Breast epithelium (tissue), 4 donors: ENCODE data around the gene GPR143. TPM values are rescaled to one million over a fixed set of nuclear protein-coding genes. Genes with fewer than 3 reads are reported as not detected.

Source experiments
- DNase-seq, 2 donors: peaks; one replicate each; pipeline ENCODE4 v3.0.0-alpha.2; 2019; ENCODE audit warnings: low spot score in 2 of 2
- H3K27ac ChIP-seq, 2 donors: fragments of 200-600 bp; sonication (generic) in 1 of 2; one replicate each; pipeline ENCODE4 v1.5.1; 2016 to 2019; ENCODE audit warnings: mild to moderate bottlenecking in 1 of 2
- H3K27me3 ChIP-seq, 2 donors: fragments of 200-600 bp; sonication (generic) in 1 of 2; one replicate each; pipeline versions ENCODE4 v1.5.1 to v1.6.0; 2017 to 2019; ENCODE audit warnings: control low read depth in 1 of 2, mild to moderate bottlenecking in 1 of 2
- H3K36me3 ChIP-seq: fragments of 200-600 bp; one replicate; pipeline ENCODE4 v1.5.1; 2019
- H3K4me1 ChIP-seq, 2 donors: fragments of 200-600 bp; sonication (generic); one replicate each; pipeline ENCODE4 v1.5.1; 2016 to 2019; ENCODE audit warnings: control low read depth in 1 of 2
- H3K4me3 ChIP-seq, 3 donors: fragments of 200-600 bp; sonication (generic); 1 replicate in 2 of 3; 2 replicates in 1 of 3; pipeline ENCODE4 v1.5.1; 2016 to 2019; ENCODE audit warnings: mild to moderate bottlenecking in 3 of 3, moderate library complexity in 2 of 3
- H3K9me3 ChIP-seq, 2 donors: fragments of 200-600 bp; sonication (generic) in 1 of 2; one replicate each; pipeline ENCODE4 v1.5.1; 2016 to 2019; ENCODE audit warnings: control low read depth in 1 of 2
- POLR2A ChIP-seq: fragments of 450-650 bp; IDR thresholded peaks from one replicate; pipeline ENCODE4 v1.6.1; 2016; ENCODE audit warnings: antibody characterized with exemption, mild to moderate bottlenecking, moderate library complexity
- POLR2AphosphoS5 ChIP-seq, 3 donors: sonication (generic); formaldehyde crosslinking; IDR thresholded peaks; one replicate each; pipeline ENCODE4 v1.6.1; 2017; ENCODE audit warnings: antibody characterized with exemption in 3 of 3
- intact Hi-C: fragments of 100-400 bp; cut with DNase I; formaldehyde crosslinking; loops from one replicate; pipeline ENCODE4 v1.15.1; 2023; ENCODE audit warnings: low total_unique reads
- total RNA-seq, 3 donors: library from RNA; depleted of rRNA; stranded (reverse); fragments of >200 nt; gene quantifications; one replicate each; pipeline ENCODE4 v1.1.0, GENCODE V29; 2016
- TF ChIP-seq, protein P1 (sequence below), 3 donors: fragments of 450-650 bp; IDR thresholded peaks; one replicate each; pipeline ENCODE4 v1.5.1; 2016 to 2017; ENCODE audit warnings: antibody characterized with exemption in 3 of 3, mild to moderate bottlenecking in 3 of 3, moderate library complexity in 3 of 3

Gene GPR143
- total RNA-seq, 3 donors from 2014 or later = 3.4 to 3.6 TPM; not detected in 1

- H3K9me3 ChIP-seq = no peaks in the 10 kb centered on the region
- no peaks in the 10 kb centered on the region for H3K4me1 ChIP-seq
- no peaks in the 10 kb centered on the region for H3K36me3 ChIP-seq
- no peak overlapping the region for H3K27ac ChIP-seq
- peaks cover 0 to 36% of the 10 kb centered on the region in 2 donors for H3K27me3 ChIP-seq
- DNase-seq = no peak
- intact Hi-C loops = no loop called here
- no peak for TF ChIP-seq POLR2AphosphoS5 (IDR thresholded peaks at IDR 0.05)
- TF ChIP-seq, protein P1, sequence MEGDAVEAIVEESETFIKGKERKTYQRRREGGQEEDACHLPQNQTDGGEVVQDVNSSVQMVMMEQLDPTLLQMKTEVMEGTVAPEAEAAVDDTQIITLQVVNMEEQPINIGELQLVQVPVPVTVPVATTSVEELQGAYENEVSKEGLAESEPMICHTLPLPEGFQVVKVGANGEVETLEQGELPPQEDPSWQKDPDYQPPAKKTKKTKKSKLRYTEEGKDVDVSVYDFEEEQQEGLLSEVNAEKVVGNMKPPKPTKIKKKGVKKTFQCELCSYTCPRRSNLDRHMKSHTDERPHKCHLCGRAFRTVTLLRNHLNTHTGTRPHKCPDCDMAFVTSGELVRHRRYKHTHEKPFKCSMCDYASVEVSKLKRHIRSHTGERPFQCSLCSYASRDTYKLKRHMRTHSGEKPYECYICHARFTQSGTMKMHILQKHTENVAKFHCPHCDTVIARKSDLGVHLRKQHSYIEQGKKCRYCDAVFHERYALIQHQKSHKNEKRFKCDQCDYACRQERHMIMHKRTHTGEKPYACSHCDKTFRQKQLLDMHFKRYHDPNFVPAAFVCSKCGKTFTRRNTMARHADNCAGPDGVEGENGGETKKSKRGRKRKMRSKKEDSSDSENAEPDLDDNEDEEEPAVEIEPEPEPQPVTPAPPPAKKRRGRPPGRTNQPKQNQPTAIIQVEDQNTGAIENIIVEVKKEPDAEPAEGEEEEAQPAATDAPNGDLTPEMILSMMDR (IDR thresholded peaks at IDR 0.05) = no peak
- no peak for TF ChIP-seq POLR2A
- H3K4me3 ChIP-seq = no peak overlapping the region
These were observed 23.3 kb upstream of the GPR143 start for GRCh38 chrX:9788911-9789310.

GRCh38 chrX:9786798-9787635 is 21.4 kb upstream of the GPR143 start:
- Histone ChIP-seq H3K9me3 (no peaks in the 10 kb centered on the region), H3K36me3 (no peaks in the 10 kb centered on the region), H3K4me3 (peak overlapping the region; percentile 31 to 75 (median 66)), H3K27me3 (peaks cover 0 to 44% of the 10 kb centered on the region in 2 donors), H3K4me1 (no peaks in the 10 kb centered on the region), H3K27ac (peak overlapping the region; percentile 33 to 42)
- no peak for DNase-seq
- no peak for TF ChIP-seq POLR2A
- TF ChIP-seq, protein P1 (IDR thresholded peaks at IDR 0.05) = no peak
- no peak for TF ChIP-seq POLR2AphosphoS5 (IDR thresholded peaks at IDR 0.05)
- intact Hi-C loops = no loop called here

DNA sequence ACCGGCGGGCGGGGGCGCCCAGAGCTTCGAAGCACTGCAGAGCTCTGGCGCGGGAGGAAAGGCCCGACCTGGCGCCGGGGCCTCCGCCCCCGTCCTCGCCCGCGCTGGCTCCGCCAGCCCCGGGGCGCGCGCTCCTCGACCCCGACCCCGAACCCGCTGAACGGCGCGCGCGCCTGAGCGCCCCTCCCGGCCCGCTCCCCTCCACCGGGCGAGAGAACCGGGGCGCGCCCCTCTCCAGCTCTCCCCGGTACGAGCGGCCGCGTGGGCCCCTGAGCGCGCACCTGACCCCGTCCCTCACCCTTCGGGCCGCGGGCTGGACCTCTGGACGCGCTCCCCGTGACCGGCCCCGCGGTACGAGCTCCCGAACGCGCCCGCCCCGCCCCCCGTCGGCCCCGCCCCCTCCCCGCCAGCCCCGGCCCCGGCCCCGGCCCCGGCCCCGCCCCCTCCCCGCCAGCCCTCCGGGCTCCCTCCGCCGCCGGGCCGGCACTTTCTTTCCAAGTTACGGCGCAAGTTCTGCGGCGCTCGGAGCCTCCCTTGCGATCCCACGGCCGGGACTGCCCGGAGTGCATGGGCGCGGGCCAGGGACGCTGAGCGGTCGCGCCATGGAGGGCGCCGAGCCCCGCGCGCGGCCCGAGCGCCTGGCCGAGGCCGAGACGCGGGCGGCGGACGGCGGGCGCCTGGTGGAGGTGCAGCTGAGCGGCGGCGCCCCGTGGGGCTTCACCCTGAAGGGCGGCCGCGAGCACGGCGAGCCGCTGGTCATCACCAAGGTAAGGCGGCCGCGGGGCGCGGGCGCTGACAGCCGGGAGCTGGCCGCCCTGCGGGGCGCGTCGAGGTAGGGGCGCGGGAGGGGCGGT is 20.5 kb upstream of the GPR143 start, which contains the start of gene SHROOM2:
SHROOM2 (plus strand) TSS at position 486 of the 854 bp plus-strand sequence; CDS start at position 603, 117 bp downstream.
- intact Hi-C loops = no loop called here
- TF ChIP-seq, protein P1 (IDR thresholded peaks at IDR 0.05) = no peak
- no peak for TF ChIP-seq POLR2A
- TF ChIP-seq POLR2AphosphoS5 (IDR thresholded peaks at IDR 0.05) = no peak
- H3K27ac ChIP-seq = peak within 1 kb of the TSS; percentile 33 to 42

DNA sequence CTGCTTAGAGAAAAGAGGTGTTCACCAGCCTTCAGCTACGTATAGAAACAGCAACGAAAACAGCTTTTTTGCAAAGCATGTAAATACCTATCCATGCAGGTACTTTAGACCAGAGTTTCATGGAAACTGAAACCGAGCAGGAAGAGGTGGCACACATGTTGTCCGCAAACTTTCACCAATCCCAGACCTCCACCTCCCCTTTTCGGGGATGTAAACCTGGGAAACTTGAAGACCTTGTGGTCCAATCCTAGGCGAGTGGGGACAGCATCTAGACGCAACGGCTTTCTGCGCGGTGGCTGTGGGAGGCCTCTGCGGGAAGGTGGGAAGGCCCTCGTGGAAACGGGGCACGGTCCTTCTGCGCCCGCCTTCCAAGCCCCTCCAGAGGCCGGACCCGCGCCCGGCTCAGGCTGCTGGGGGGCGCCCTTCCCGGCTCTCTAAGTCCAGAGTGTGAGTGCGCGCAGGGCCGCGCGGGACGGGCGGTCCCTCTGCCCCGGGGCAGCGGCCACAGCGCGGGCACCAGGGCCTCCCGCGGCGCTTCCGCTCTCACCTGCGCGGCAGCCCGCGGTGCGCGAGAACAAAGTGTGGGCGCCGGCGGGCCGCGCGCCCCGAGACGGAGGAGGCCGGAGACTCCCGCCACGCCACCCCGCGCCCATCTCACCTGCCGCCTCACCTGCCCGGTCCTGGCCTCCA is 19.8 kb upstream of the GPR143 start:
- TF ChIP-seq POLR2AphosphoS5 (IDR thresholded peaks at IDR 0.05) = no peak
- TF ChIP-seq, protein P1 (IDR thresholded peaks at IDR 0.05) = no peak
- no peak for TF ChIP-seq POLR2A
- DNase-seq = no peak
- intact Hi-C loops = no loop called here

More for the DNA sequence above, 20.5 kb upstream of the GPR143 start, which contains the start of gene SHROOM2:
- no peak for DNase-seq
- peak within 1 kb of the TSS; percentile 31 to 75 (median 66) for H3K4me3 ChIP-seq
- H3K27me3 ChIP-seq = peaks cover 0 to 44% of the 10 kb centered on the region in 2 donors
- no peaks in the 10 kb centered on the region for H3K9me3 ChIP-seq
- no peaks in the 10 kb centered on the region for H3K36me3 ChIP-seq
- no peaks in the 10 kb centered on the region for H3K4me1 ChIP-seq

More for the DNA sequence above, 19.8 kb upstream of the GPR143 start:
- no peaks in the 10 kb centered on the region for H3K4me1 ChIP-seq
- H3K36me3 ChIP-seq = no peaks in the 10 kb centered on the region
- H3K27ac ChIP-seq = peak overlapping the region in 1 of 2 donors; percentile 19
- peak overlapping the region; percentile 31 to 75 (median 66) for H3K4me3 ChIP-seq
- H3K9me3 ChIP-seq = no peaks in the 10 kb centered on the region
- H3K27me3 ChIP-seq = peaks cover 0 to 41% of the 10 kb centered on the region in 2 donors
